ENCODE data around the gene CLRN3.

GRCh38 chr10:127932521-127933270 lies 40.0 kb upstream of the CLRN3 start:
- TF ChIP-seq PHF8 (conservative IDR thresholded peaks at IDR 0.05; ENCODE audit: low read depth, low read length) (no peak), YY1 (IDR thresholded peaks at IDR 0.05; ENCODE audit: low read depth, low read length) (no peak)

Measured in H1 (cell line).